HG03045 (cell line): ENCODE results near the gene ZBTB1.
"Not testable (repeated sequence)": the region's sequence is repeated elsewhere in the genome, so short reads cannot be mapped to it uniquely, and the experiment has no call there.

Experiments
- ATAC-seq: cut with Tn5 transposase; IDR thresholded peaks from one replicate; pipeline ENCODE4 v1.9.1; 2021; ENCODE audit warnings: mild to moderate bottlenecking, moderate library complexity; ENCODE audit not compliant: unreplicated experiment

ZBTB1 gene

GRCh38 chr14:64496764-64497163, 7.8 kb upstream of the ZBTB1 start:
- ATAC-seq = no peak

- ATAC-seq = no peak
Measured at GRCh38 chr14:64500088-64500487, 4.5 kb upstream of the ZBTB1 start.

GRCh38 chr14:64501411-64502171, 3.0 kb upstream of the ZBTB1 start:
- ATAC-seq = no peak

- ATAC-seq = no peak
Measured at GRCh38 chr14:64502456-64502855, 2.1 kb upstream of the ZBTB1 start.

GRCh38 chr14:64502887-64503433, 1.6 kb upstream of the ZBTB1 start:
- ATAC-seq = peak; percentile 2

GRCh38 chr14:64503434-64504309, 898 bp upstream of the ZBTB1 start, which contains the start of gene ZBTB25:
ZBTB25 (minus strand) TSS chr14:64503838; CDS start chr14:64490533, 13,305 bp downstream.
- peak; percentile 58 for ATAC-seq

GRCh38 chr14:64504897-64505794, 576 bp downstream of the ZBTB1 start:
- peak; percentile 28 for ATAC-seq

GRCh38 chr14:64506721-64507120, 2.2 kb downstream of the ZBTB1 start:
- no peak for ATAC-seq

- no peak for ATAC-seq
Measured at GRCh38 chr14:64507376-64508156, 3.0 kb downstream of the ZBTB1 start.

GRCh38 chr14:64508215-64508776, 3.7 kb downstream of the ZBTB1 start:
- ATAC-seq = no peak

- ATAC-seq = no peak
Measured at GRCh38 chr14:64509036-64509435, 4.5 kb downstream of the ZBTB1 start.

GRCh38 chr14:64510825-64511671, 6.5 kb downstream of the ZBTB1 start:
- no peak for ATAC-seq

GRCh38 chr14:64513271-64513670, 8.7 kb downstream of the ZBTB1 start:
- no peak for ATAC-seq

GRCh38 chr14:64515053-64515452, 10.5 kb downstream of the ZBTB1 start:
- ATAC-seq = no peak

GRCh38 chr14:64516969-64517368, 12.4 kb downstream of the ZBTB1 start:
- ATAC-seq = no peak

GRCh38 chr14:64517667-64518066, 13.1 kb downstream of the ZBTB1 start:
- not testable (repeated sequence) for ATAC-seq

- ATAC-seq = no peak
Measured at GRCh38 chr14:64518229-64518628, 13.7 kb downstream of the ZBTB1 start.

GRCh38 chr14:64520699-64521098, 16.1 kb downstream of the ZBTB1 start:
- no peak for ATAC-seq
